RWPE2 (cell line): ENCODE data around the gene GATD1.

Source experiments
- ATAC-seq: fragments of 200-7000 bp; cut with Tn5 transposase; 3 replicates; pipeline ENCODE4 v1.9.1; 2021; ENCODE audit warnings: low read depth
- DNase-seq: peaks from one replicate; pipeline ENCODE4 v3.0.0-alpha.2; 2020; ENCODE audit warnings: low spot score
- H3K27ac ChIP-seq: fragments of 450-650 bp; 2 replicates; pipeline ENCODE4 v1.5.1; 2017; ENCODE audit warnings: mild to moderate bottlenecking; ENCODE audit not compliant: poor library complexity, severe bottlenecking
- H3K27me3 ChIP-seq: fragments of 250-450 bp; sonication (Bioruptor Pico); 2 replicates; pipeline ENCODE4 v1.5.1; 2021; ENCODE audit warnings: mild to moderate bottlenecking, moderate library complexity; ENCODE audit not compliant: insufficient read depth, poor library complexity, severe bottlenecking
- H3K36me3 ChIP-seq: fragments of 250-450 bp; sonication (Bioruptor Pico); 2 replicates; pipeline ENCODE4 v1.5.1; 2020; ENCODE audit warnings: low read depth, mild to moderate bottlenecking, moderate library complexity
- H3K4me1 ChIP-seq: fragments of 250-450 bp; sonication (Bioruptor Pico); 2 replicates; pipeline ENCODE4 v1.5.1; 2021; ENCODE audit warnings: mild to moderate bottlenecking, moderate library complexity; ENCODE audit not compliant: insufficient read depth, poor library complexity, severe bottlenecking
- H3K4me3 ChIP-seq: fragments of 250-450 bp; sonication (Bioruptor Pico); 2 replicates; pipeline ENCODE4 v1.5.1; 2021; ENCODE audit warnings: mild to moderate bottlenecking, moderate library complexity; ENCODE audit not compliant: severe bottlenecking
- H3K9me3 ChIP-seq: fragments of 250-450 bp; sonication (Bioruptor Pico); 2 replicates; pipeline ENCODE4 v1.5.1; 2021; ENCODE audit warnings: mild to moderate bottlenecking, moderate library complexity; ENCODE audit not compliant: severe bottlenecking
- TF ChIP-seq, protein P1 (sequence below): fragments of 450-650 bp; IDR thresholded peaks from one replicate; pipeline ENCODE4 v1.5.1; 2017; ENCODE audit warnings: mild to moderate bottlenecking, moderate library complexity; ENCODE audit not compliant: poor library complexity, severe bottlenecking

GATD1 gene

DNA sequence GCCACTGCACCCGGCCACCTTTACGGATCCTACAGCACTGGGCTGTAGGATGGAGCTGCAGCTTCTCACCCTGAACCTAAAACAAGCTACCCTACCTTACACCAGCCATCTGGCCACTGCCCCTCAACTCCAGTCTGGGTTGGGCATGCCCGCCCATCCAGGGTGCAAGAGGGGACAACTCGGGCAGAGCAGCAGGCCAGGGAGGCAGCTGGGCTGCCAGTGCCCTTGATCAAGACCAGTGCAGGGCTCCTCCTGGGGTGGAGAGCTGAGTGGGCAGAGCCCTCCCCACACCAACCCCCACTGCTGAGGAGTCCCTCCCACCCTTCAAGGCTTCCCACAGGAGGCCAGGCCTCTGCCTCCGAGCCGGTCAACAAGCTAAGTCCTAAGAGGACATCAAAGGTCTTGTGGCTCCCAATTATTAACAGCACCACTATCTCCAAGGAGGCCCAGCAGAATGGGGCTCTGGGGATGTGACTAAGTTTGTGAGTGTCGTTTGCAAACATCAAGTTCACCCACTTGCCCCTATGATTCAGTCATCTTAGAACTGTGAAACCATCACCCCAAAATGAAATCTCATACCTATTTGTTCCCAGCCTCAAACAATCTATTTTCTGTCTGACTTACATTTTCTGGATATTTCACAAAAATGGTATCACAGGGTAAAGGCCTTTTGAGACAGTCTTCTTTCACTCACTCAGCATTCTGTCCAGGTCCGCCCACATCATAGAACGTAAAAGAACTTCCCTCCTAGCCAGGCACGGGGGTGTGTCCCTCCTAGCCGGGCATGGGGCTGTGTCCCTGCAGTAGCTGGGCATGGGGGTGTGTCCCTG lies 11.0 kb downstream of the GATD1 start:
- Histone ChIP-seq H3K27me3 (no peaks in the 10 kb centered on the region), H3K27ac (no peak overlapping the region), H3K4me3 (no peak overlapping the region), H3K36me3 (peaks cover 86% of the 10 kb centered on the region), H3K9me3 (no peaks in the 10 kb centered on the region), H3K4me1 (peaks cover 16% of the 10 kb centered on the region)
- ATAC-seq: no peak
- DNase-seq: no peak
- TF ChIP-seq, protein P1, sequence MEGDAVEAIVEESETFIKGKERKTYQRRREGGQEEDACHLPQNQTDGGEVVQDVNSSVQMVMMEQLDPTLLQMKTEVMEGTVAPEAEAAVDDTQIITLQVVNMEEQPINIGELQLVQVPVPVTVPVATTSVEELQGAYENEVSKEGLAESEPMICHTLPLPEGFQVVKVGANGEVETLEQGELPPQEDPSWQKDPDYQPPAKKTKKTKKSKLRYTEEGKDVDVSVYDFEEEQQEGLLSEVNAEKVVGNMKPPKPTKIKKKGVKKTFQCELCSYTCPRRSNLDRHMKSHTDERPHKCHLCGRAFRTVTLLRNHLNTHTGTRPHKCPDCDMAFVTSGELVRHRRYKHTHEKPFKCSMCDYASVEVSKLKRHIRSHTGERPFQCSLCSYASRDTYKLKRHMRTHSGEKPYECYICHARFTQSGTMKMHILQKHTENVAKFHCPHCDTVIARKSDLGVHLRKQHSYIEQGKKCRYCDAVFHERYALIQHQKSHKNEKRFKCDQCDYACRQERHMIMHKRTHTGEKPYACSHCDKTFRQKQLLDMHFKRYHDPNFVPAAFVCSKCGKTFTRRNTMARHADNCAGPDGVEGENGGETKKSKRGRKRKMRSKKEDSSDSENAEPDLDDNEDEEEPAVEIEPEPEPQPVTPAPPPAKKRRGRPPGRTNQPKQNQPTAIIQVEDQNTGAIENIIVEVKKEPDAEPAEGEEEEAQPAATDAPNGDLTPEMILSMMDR: no peak

DNA sequence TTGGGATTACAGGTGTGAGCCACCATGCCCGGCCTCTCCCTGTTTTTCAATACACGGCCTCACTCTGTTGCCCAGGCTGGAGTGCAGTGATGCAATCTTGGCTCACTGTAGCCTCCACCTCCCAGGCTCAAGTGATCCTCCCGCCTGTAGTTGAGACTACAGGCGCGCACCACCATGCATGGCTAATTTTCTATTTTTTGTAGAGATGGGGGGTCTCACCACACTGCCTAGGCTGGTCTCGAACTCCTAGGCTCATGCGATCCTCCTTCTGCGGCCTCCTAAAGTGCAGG lies 11.5 kb downstream of the GATD1 start:
- no peak for DNase-seq
- Histone ChIP-seq H3K4me3 (no peak overlapping the region), H3K4me1 (peaks cover 16% of the 10 kb centered on the region), H3K27me3 (no peaks in the 10 kb centered on the region), H3K36me3 (peaks cover 84% of the 10 kb centered on the region), H3K27ac (no peak overlapping the region), H3K9me3 (no peaks in the 10 kb centered on the region)
- TF ChIP-seq, protein P1: no peak
- no peak for ATAC-seq

DNA sequence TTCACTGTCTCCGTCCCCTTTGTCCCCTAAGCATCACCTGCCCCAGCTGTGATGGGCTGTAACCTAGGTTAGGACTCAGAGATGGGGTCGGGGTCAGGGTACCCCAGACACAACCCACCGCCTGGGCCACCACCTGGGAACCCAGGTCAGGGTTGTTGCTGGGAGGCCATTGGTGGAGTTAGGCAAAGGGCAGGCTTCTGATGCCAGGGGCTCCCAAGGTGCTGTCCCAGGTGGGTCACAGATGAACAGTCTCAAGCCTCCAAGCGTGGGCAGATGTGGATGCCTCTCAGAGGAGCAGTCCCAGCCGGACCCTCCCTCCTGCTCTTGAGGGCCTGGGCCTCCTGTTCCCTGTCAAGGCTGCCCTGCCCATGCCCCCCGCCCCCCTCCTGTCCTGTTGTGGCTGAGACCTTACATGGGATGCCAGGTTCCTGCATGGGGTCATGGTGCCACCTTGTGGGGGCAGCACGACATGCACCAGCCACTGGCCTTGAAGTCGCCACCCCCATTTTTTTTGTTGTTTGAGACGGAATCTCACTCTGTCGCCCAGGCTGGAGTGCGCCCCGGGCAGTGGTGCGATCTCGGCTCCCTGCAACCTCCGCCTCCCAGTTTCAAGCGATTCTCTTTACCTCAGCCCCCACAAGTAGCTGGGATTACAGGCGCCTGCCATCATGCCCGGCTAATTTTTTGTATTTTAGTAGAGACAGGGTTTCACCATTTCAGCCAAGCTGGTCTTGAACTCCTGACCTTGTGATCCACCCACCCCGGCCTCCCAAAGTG lies 12.1 kb downstream of the GATD1 start:
- Histone ChIP-seq H3K4me1 (peaks cover 16% of the 10 kb centered on the region), H3K27me3 (no peaks in the 10 kb centered on the region), H3K9me3 (no peaks in the 10 kb centered on the region), H3K27ac (peak overlapping the region; percentile 87), H3K4me3 (no peak overlapping the region), H3K36me3 (peaks cover 84% of the 10 kb centered on the region)
- ATAC-seq: peak; percentile 5; the same call in 1 of the 3 replicates
- peak; percentile 74 for DNase-seq
- TF ChIP-seq, protein P1: peak; percentile 77

DNA sequence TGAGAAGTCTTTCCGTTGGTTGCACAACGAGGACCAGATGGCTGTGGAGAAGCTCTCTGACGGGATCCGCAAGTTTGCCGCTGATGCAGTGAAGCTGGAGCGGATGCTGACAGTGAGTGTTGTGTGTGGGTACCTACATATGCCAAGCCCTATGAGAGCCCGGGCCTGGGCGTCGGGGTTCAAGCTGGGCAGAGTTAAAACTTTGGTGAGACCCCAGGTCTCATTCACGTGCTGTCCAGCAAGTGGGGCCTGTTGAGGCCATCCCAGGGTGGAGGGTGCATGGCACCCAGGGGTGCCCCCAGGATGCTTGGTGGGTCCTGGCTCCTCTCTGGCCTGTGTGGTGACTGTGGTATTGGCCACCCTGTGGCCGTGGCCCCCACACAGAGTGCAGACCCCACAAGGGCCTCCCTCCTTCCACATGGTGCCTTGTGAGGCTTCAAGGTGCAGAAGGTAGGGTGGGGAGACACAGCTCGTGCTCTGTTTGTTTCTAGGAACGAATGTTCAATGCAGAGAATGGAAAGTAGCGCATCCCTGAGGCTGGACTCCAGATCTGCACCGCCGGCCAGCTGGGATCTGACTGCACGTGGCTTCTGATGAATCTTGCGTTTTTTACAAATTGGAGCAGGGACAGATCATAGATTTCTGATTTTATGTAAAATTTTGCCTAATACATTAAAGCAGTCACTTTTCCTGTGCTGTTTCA lies 12.8 kb downstream of the GATD1 start:
- no peak for DNase-seq
- Histone ChIP-seq H3K27me3 (no peaks in the 10 kb centered on the region), H3K9me3 (no peaks in the 10 kb centered on the region), H3K4me3 (no peak overlapping the region), H3K27ac (peak overlapping the region; percentile 87), H3K4me1 (peaks cover 16% of the 10 kb centered on the region), H3K36me3 (peaks cover 84% of the 10 kb centered on the region)
- TF ChIP-seq, protein P1: no peak
- no peak for ATAC-seq
